Measurements from ENCODE around the gene MST1.
A peak's percentile ranks its signal among the peaks of the same experiment; 100 is the strongest.

MST1 gene

DNA sequence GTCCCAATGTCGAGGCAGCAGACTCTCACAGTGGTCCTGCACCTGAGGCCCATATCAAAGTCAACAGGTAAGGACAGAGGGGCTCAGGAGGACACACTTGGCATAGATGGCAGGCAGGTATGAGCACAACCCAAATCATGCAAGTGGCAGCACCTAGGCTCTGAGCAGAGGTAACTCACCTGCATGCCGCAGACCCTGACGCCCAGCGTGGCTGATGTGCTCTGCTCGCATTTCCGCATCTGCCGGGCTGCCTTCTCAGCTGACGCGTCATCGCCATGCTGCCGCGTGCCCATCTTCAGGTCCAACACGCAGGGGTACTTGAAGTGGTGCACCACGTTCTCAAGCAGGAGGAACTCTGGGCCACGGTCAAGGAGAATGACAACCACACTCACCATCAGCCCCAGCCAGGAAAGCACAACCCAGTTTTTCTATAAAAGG is 38.7 kb upstream of the MST1 start:
- no peak for TF ChIP-seq CTCF (IDR thresholded peaks at IDR 0.05; ENCODE audit: insufficient read depth, low read depth, low read length, missing control alignments)
- DNase-seq (ENCODE audit: low read depth), result no peak
- no peak overlapping the region for H3K4me3 ChIP-seq (ENCODE audit: low read length)

DNA sequence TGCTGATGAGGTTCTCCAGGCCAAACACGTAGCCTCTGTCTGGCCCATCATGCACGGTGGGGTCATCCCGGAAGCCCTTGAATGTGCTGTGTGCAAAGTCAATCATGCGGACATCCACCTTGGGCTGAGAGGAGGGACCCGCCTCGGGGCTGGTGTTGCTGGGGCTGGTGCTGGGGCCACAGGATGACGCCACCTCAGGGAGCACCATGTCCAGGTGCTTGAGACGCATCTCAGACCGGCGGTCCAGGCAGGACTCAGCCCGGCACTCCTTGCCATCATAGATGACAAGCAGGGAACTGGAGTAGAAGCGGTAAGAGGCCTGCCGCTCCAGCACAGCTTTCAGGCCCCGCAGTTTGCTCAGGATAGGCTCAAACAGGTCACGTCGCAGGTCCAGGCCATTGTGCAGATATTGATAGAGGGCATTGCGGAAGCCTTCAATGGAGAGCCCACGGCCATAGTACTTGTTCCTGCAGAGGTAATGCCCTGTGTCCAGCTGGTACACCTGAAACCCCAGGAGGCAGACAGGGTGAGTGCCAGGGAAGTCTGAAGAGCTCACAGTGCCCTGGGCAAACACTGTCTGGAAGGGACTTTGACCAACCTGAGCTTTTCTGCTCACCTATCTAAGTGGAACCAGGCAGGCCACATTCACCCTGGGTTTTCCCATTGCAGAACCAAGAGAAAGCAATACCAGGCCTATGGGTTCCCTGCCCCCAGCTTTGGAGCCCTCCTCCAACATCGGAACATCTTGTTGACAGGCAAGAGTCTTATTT is 38.1 kb upstream of the MST1 start:
- DNase-seq (ENCODE audit: low read depth), result no peak
- no peak for TF ChIP-seq CTCF (IDR thresholded peaks at IDR 0.05; ENCODE audit: insufficient read depth, low read depth, low read length, missing control alignments)
- H3K4me3 ChIP-seq (ENCODE audit: low read length), result no peak overlapping the region

DNA sequence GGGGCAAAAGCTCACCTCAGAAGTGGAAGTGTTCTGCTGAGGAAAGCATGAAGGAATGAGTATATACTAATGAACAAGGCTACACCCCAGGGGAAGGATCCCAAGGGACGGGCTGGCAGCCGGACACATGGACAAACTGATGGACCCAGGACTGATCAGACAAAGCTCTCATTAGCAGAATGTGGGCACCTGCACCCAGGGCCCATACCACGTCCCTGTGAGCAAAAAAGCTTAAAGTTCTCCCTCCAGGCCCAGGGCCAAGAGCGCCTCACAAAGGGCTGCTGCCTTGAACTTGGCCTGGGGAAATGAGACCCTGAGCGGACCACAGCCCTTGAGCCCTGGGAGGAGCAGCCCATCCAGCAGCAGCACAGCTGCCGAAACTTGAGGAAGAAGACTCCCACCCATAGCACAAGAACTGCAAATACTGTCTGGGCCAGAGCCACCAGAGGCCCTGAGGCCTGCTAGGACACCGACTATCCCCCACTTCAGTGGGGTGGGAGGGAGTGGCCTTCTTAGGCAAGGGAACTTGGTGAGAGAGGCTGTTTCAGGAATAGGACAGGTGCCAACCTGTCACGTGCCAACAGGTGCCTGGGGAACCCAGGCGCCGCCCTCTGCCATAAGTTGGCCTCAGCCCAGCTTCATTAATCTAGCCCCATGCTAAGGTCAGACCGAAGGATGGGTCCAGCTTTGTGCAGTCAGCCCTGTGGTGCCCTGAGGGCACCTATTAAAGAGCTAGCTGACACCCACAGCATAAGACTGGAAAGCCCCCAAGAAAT is 36.8 kb upstream of the MST1 start:
- H3K4me3 ChIP-seq (ENCODE audit: low read length), result no peak overlapping the region
- TF ChIP-seq CTCF (IDR thresholded peaks at IDR 0.05; ENCODE audit: insufficient read depth, low read depth, low read length, missing control alignments), result no peak
- no peak for DNase-seq (ENCODE audit: low read depth)

- TF ChIP-seq CTCF (IDR thresholded peaks at IDR 0.05; ENCODE audit: insufficient read depth, low read depth, low read length, missing control alignments), result no peak
- H3K4me3 ChIP-seq (ENCODE audit: low read length), result peak overlapping the region; percentile 99
- DNase-seq (ENCODE audit: low read depth), result peak; percentile 23
These were observed 35.3 kb upstream of the MST1 start for GRCh38 chr3:49724586-49724985.

DNA sequence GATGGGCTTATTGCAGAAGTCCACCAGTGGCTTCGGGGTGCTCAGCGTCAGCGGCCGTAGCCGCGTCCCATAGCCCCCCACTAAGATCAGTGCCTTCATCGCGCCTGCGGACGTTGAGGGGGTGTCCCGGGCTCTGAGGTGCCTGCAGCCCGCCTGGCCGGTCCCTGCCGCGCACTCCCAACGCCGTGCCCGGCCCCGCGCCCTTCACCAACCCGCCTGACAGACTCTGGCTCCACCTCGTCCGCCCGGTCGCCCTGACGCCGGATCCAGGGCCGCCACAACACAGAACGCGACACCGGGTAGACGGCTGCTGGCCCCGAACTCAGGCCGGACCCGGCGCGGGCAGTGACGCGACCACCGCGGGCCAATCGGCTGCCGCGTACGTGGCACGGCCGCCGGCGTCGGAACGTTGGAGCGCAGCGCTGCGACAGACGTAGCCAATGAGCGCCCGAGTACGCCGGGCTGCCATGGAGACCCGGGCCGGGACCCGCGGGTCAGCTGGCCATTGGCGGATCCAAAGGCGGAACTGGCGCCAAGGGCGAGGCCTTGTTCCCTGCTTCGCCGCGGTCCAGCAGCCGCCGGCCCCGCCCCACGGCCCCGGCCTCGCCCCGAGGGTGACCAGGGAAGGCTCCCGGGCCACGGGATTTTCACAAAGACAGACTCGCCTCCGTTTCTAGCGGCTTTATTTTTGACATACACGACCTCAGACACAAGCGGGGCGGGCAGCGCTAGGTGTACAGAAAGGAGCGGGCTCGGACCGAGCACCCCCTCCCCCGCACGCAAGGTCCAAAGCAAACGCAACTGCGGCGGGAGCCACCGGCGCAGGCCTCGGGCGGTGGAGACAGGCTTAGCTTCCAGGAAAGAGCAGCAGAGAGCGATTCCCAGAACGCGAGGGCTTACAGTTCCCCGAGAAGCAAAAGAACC is 34.6 kb upstream of the MST1 start, which contains the start of gene GMPPB:
Gene GMPPB (minus strand): TSS at position 324 of the 924 bp plus-strand sequence. CDS start 225 bp downstream, at position 99.
- peak within 1 kb of the TSS; percentile 99 for H3K4me3 ChIP-seq (ENCODE audit: low read length)
- peak; percentile 98 for DNase-seq (ENCODE audit: low read depth)
- no peak for TF ChIP-seq CTCF (IDR thresholded peaks at IDR 0.05; ENCODE audit: insufficient read depth, low read depth, low read length, missing control alignments)

DNA sequence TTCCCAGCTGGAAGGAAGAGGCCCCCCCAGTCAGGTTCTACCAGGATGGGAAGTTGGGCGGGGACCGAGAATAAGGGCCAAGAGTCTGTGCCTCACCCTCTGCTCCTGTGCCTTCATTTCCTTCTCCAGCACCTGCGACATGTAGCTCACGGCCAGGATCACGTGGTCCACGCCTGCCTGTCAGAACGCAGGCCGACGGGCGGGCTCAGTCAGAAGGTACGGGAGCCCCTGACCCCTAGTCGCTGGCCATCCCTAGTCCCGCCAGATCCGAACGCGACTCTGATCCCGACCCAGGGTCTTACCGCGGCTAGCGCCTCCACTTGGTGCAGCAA is 34.0 kb upstream of the MST1 start:
- DNase-seq (ENCODE audit: low read depth), result peak; percentile 74
- H3K4me3 ChIP-seq (ENCODE audit: low read length), result peak overlapping the region; percentile 99
- TF ChIP-seq CTCF (IDR thresholded peaks at IDR 0.05; ENCODE audit: insufficient read depth, low read depth, low read length, missing control alignments), result no peak

Measured in epithelial cell of esophagus (primary cell).